Liver (tissue), 9 donors: ENCODE results near the gene FAM53B. TPM values are rescaled to one million over a fixed set of nuclear protein-coding genes. Genes with fewer than 3 reads are reported as not detected.

Source experiments
- DNase-seq: peaks from one replicate; pipeline ENCODE4 v3.0.0-alpha.2; 2017; ENCODE audit warnings: low spot score
- H3K27ac ChIP-seq, 2 donors: one replicate each; pipeline ENCODE4 v1.7.0; 2013; ENCODE audit warnings: inconsistent platforms in 2 of 2, low read length in 2 of 2, control low read depth in 1 of 2, low read depth in 1 of 2, mild to moderate bottlenecking in 1 of 2
- H3K27me3 ChIP-seq, 4 donors: one replicate each; pipeline versions ENCODE4 v1.6.1 to v1.7.0; 2013; ENCODE audit warnings: low read length in 3 of 4, inconsistent platforms in 1 of 4, mild to moderate bottlenecking in 1 of 4, moderate library complexity in 1 of 4; ENCODE audit not compliant: control insufficient read depth in 4 of 4, insufficient read depth in 4 of 4
- H3K36me3 ChIP-seq, 4 donors: one replicate each; pipeline versions ENCODE4 v1.6.1 to v1.7.0; 2013; ENCODE audit warnings: low read length in 3 of 4, mild to moderate bottlenecking in 3 of 4, low read depth in 1 of 4, moderate library complexity in 1 of 4; ENCODE audit not compliant: control insufficient read depth in 4 of 4, insufficient read depth in 3 of 4
- H3K4me1 ChIP-seq, 4 donors: one replicate each; pipeline versions ENCODE4 v1.6.1 to v1.7.0; 2013; ENCODE audit warnings: low read length in 3 of 4, mild to moderate bottlenecking in 3 of 4, moderate library complexity in 1 of 4; ENCODE audit not compliant: control insufficient read depth in 4 of 4, insufficient read depth in 4 of 4
- H3K4me3 ChIP-seq, 3 donors: one replicate each; pipeline versions ENCODE4 v1.6.1 to v1.7.0; 2013; ENCODE audit warnings: low read length in 3 of 3, control low read depth in 1 of 3, low read depth in 1 of 3, mild to moderate bottlenecking in 1 of 3
- H3K9ac ChIP-seq, 2 donors: one replicate each; pipeline ENCODE4 v1.7.0; 2013; ENCODE audit warnings: low read length in 2 of 2, mild to moderate bottlenecking in 2 of 2, moderate library complexity in 2 of 2, control low read depth in 1 of 2, low read depth in 1 of 2
- H3K9me3 ChIP-seq, 4 donors: one replicate each; pipeline versions ENCODE4 v1.6.1 to v1.7.0; 2013; ENCODE audit warnings: low read length in 3 of 4; ENCODE audit not compliant: control insufficient read depth in 4 of 4
- ATF3 ChIP-seq: IDR thresholded peaks from 2 replicates; pipeline ENCODE4 v1.6.1; 2016; ENCODE audit warnings: antibody characterized with exemption
- CTCF ChIP-seq: fragments of 150-350 bp; IDR thresholded peaks from 2 replicates; pipeline ENCODE4 v1.5.1; 2017; ENCODE audit warnings: improper control_type of control experiment, low read depth, low read length; ENCODE audit not compliant: missing input control
- EGR1 ChIP-seq, 2 donors: IDR thresholded peaks; 2 replicates each; pipeline ENCODE4 v1.6.1; 2016 to 2018; ENCODE audit warnings: antibody characterized with exemption in 2 of 2, low read depth in 2 of 2
- FOXA1 ChIP-seq: IDR thresholded peaks from 2 replicates; pipeline ENCODE4 v1.6.1; 2016; ENCODE audit warnings: antibody characterized with exemption
- FOXA2 ChIP-seq: IDR thresholded peaks from 2 replicates; pipeline ENCODE4 v1.6.1; 2016; ENCODE audit warnings: antibody characterized with exemption
- GABPA ChIP-seq, 2 donors: IDR thresholded peaks in 1 of 2; conservative IDR thresholded peaks in 1 of 2; 2 replicates each; pipeline ENCODE4 v1.6.1; 2016; ENCODE audit warnings: antibody characterized with exemption in 2 of 2, mild to moderate bottlenecking in 1 of 2, moderate library complexity in 1 of 2
- HNF4A ChIP-seq, 2 donors: conservative IDR thresholded peaks; 2 replicates each; pipeline ENCODE4 v1.6.1; 2016; ENCODE audit warnings: antibody characterized with exemption in 2 of 2, mild to moderate bottlenecking in 2 of 2
- HNF4G ChIP-seq: IDR thresholded peaks from 2 replicates; pipeline ENCODE4 v1.6.1; 2016; ENCODE audit warnings: antibody characterized with exemption
- JUND ChIP-seq, 2 donors: IDR thresholded peaks; 2 replicates each; pipeline ENCODE4 v1.6.1; 2016; ENCODE audit warnings: antibody characterized with exemption in 2 of 2
- MAX ChIP-seq: IDR thresholded peaks from 2 replicates; pipeline ENCODE4 v1.6.1; 2016; ENCODE audit warnings: antibody characterized with exemption
- NR2F2 ChIP-seq: IDR thresholded peaks from 2 replicates; pipeline ENCODE4 v1.6.1; 2016; ENCODE audit warnings: antibody characterized with exemption
- RAD21 ChIP-seq, 2 donors: IDR thresholded peaks; 2 replicates each; pipeline ENCODE4 v1.6.1; 2016; ENCODE audit warnings: antibody characterized with exemption in 2 of 2, mild to moderate bottlenecking in 2 of 2
- REST ChIP-seq: IDR thresholded peaks from 2 replicates; pipeline ENCODE4 v1.6.1; 2016; ENCODE audit warnings: antibody characterized with exemption, mild to moderate bottlenecking
- RXRA ChIP-seq, 2 donors: IDR thresholded peaks; 2 replicates each; pipeline ENCODE4 v1.6.1; 2017 to 2018; ENCODE audit warnings: antibody characterized with exemption in 2 of 2, mild to moderate bottlenecking in 1 of 2
- SP1 ChIP-seq: IDR thresholded peaks from 2 replicates; pipeline ENCODE4 v1.6.1; 2018; ENCODE audit warnings: antibody characterized with exemption, mild to moderate bottlenecking
- TAF1 ChIP-seq: conservative IDR thresholded peaks from 2 replicates; pipeline ENCODE4 v1.6.1; 2016; ENCODE audit warnings: antibody characterized with exemption, mild to moderate bottlenecking
- YY1 ChIP-seq: IDR thresholded peaks from 2 replicates; pipeline ENCODE4 v1.6.1; 2016; ENCODE audit warnings: antibody characterized with exemption, mild to moderate bottlenecking
- ZBTB33 ChIP-seq: IDR thresholded peaks from 2 replicates; pipeline ENCODE4 v1.6.1; 2016; ENCODE audit warnings: antibody characterized with exemption
- WGBS: extraction: QIAGEN DNeasy Blood & Tissue Kit; methylation state at CpG from one replicate; pipeline ENCODE4 v1.1.7; 2013; 5-methylcytosine and 5-hydroxymethylcytosine counted together
- polyA plus RNA-seq, 2 donors: library from polyadenylated mRNA; stranded (reverse) in 1 of 2; unstranded in 1 of 2; fragments of 200-250 nt in 1 of 2; fragments of >200 nt in 1 of 2; fragmentation: Nextera tagmentation in 1 of 2; extraction: Ambion mirVana in 1 of 2; gene quantifications; one replicate each; pipeline versions ENCODE4 v1.2.1 to v1.2.3, GENCODE V29; 2013 to 2015
- total RNA-seq, 2 donors: library from RNA; depleted of rRNA; stranded (reverse); fragments of >200 nt; gene quantifications; one replicate each; pipeline ENCODE4 v1.2.3, GENCODE V29; 2014
- donor health status: healthy.
- donor health status: healthy.
- donor health status: healthy.
- donor health status: healthy.
- donor health status: healthy.

Gene FAM53B
- total and polyA plus RNA-seq, 4 donors, result 1.1 to 24.0 (median 6.3) TPM

- Histone ChIP-seq H3K27me3 (no peaks in the 10 kb centered on the region), H3K4me1 (peaks cover 20 to 47% (median 34%) of the 10 kb centered on the region in 4 donors), H3K9me3 (no peaks in the 10 kb centered on the region), H3K4me3 (no peak overlapping the region), H3K9ac (no peak overlapping the region), H3K36me3 (peaks cover 0 to 11% (median 1%) of the 10 kb centered on the region in 4 donors), H3K27ac (no peak overlapping the region)
- DNase-seq, result no peak
- TF ChIP-seq NR2F2 (no peak), HNF4G (no peak), FOXA1 (no peak), ATF3 (no peak), HNF4A (conservative IDR thresholded peaks at IDR 0.05) (no peak), RXRA (IDR thresholded peaks at IDR 0.05) (no peak), YY1 (no peak), ZBTB33 (no peak), SP1 (no peak), EGR1 (IDR thresholded peaks at IDR 0.05; ENCODE audit: low read depth in 2 of 2) (no peak), CTCF (no peak), JUND (IDR thresholded peaks at IDR 0.05) (no peak), GABPA (IDR thresholded peaks at IDR 0.05 in 1 of 2, conservative IDR thresholded peaks at IDR 0.05 in 1 of 2) (no peak), TAF1 (no peak), FOXA2 (no peak), MAX (no peak), RAD21 (IDR thresholded peaks at IDR 0.05) (no peak), REST (no peak)
- WGBS, result 97% methylated on average over 18 of the region's 18 CpGs
Measured at GRCh38 chr10:124698545-124699469, 45.4 kb downstream of the FAM53B start.
